Activated CD4-positive, CD25-positive, alpha-beta regulatory T cell treated with anti-CD3 and anti-CD28 coated beads, Interleukin-2, amount 50 U/mL, for 72 hours (primary cell): ENCODE results near the gene APC2.

ENCODE experiments used
- DNase-seq: peaks from one replicate; pipeline ENCODE4 v3.0.0; 2021

The APC2 gene

GRCh38 chr19:1449467-1450442 is at the start of gene APC2:
Gene APC2 (plus strand): TSS chr19:1450121. CDS start chr19:1453002, 2,881 bp downstream.
- DNase-seq = no peak

GRCh38 chr19:1400281-1401137 is 49.4 kb upstream of the APC2 start:
- DNase-seq = no peak

- DNase-seq = peak; percentile 53
Measured at GRCh38 chr19:1401138-1401888, 48.6 kb upstream of the APC2 start, which contains the start of gene GAMT. Gene GAMT (minus strand): TSS chr19:1401542. CDS start chr19:1401476, 66 bp downstream.

GRCh38 chr19:1401889-1402217 is 48.1 kb upstream of the APC2 start:
- no peak for DNase-seq

- no peak for DNase-seq
Measured at GRCh38 chr19:1402411-1403070, 47.4 kb upstream of the APC2 start.

- peak; percentile 100 for DNase-seq
Measured at GRCh38 chr19:1406774-1407527, 43.0 kb upstream of the APC2 start.

- DNase-seq = no peak
Measured at GRCh38 chr19:1407528-1408299, 42.2 kb upstream of the APC2 start, which contains the start of gene DAZAP1. Gene DAZAP1 (plus strand): TSS chr19:1407586. CDS start chr19:1407774, 188 bp downstream.

GRCh38 chr19:1408300-1409203 is 41.4 kb upstream of the APC2 start:
- peak; percentile 57 for DNase-seq

- no peak for DNase-seq
Measured at GRCh38 chr19:1409204-1410005, 40.5 kb upstream of the APC2 start.

GRCh38 chr19:1410136-1410786 is 39.7 kb upstream of the APC2 start:
- no peak for DNase-seq

GRCh38 chr19:1410789-1411188 is 39.1 kb upstream of the APC2 start:
- DNase-seq = no peak

GRCh38 chr19:1411255-1412191 is 38.4 kb upstream of the APC2 start:
- no peak for DNase-seq

- no peak for DNase-seq
Measured at GRCh38 chr19:1412323-1412923, 37.5 kb upstream of the APC2 start.

- no peak for DNase-seq
Measured at GRCh38 chr19:1412995-1413800, 36.7 kb upstream of the APC2 start.

- no peak for DNase-seq
Measured at GRCh38 chr19:1416014-1416841, 33.7 kb upstream of the APC2 start.
